Measurements from ENCODE around the gene PRR13.

Gene PRR13

DNA sequence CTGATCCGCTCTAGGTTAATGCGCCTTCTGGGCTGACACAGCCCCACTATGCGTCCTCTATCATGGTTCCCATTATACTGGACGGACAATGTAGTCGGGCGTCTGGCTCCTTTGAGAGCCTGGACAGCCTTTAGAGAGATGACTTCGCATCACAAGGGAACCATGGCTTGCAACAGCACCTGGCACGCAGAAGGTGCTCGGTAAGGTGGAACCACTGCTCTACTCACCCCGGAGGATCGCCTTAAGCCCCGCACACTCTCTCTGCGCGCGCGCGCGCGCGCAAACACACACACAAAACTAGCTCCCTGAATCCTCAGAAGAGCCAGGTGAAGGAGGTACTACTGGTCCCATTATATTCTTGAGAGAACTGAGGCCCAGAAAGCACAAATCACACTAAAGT, 50.7 kb downstream of the PRR13 start:
- DNase-seq (ENCODE audit: low read depth in 2 of 3, low spot score in 1 of 3), result no peak

DNA sequence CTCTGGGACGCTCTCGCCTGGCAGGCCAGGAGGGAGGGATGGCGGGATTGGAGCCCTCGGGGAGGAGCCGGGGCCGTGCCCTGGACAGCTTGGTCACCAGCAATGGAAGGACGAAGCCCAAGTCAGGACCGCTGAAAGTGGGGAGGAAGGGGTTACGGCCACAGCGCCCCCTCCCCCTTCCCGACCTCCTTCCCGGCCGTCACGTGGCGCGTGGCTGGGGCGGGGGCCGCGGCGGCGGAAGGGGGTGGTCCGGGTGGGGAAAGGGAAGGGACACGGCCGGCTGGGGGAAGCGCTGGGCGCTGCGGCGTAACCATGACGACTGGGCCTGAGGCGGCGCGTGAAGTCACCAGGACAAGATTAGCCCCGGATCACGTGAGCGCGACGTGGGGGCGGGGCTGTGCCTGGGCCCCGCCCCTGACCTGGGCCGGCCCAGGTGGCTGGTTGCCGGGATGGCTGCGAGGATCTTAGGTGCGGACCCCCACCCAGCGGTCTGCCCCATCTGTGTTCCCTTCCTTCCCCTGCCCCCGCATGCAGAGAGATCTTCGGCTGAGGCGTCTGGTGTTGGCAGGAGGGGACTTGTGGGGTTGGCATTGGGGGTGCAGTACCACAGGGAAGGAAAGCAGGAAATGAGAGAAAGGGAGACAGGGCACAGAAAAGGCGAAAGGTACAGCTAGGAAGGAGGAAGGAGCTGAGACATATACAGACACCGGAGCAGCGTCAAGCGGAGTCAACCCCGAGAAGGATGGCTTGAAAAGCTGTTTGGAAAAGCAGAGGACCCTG, 51.5 kb downstream of the PRR13 start:
- peak; percentile 66 to 81 (median 80) for DNase-seq (ENCODE audit: low read depth in 2 of 3, low spot score in 1 of 3)

DNA sequence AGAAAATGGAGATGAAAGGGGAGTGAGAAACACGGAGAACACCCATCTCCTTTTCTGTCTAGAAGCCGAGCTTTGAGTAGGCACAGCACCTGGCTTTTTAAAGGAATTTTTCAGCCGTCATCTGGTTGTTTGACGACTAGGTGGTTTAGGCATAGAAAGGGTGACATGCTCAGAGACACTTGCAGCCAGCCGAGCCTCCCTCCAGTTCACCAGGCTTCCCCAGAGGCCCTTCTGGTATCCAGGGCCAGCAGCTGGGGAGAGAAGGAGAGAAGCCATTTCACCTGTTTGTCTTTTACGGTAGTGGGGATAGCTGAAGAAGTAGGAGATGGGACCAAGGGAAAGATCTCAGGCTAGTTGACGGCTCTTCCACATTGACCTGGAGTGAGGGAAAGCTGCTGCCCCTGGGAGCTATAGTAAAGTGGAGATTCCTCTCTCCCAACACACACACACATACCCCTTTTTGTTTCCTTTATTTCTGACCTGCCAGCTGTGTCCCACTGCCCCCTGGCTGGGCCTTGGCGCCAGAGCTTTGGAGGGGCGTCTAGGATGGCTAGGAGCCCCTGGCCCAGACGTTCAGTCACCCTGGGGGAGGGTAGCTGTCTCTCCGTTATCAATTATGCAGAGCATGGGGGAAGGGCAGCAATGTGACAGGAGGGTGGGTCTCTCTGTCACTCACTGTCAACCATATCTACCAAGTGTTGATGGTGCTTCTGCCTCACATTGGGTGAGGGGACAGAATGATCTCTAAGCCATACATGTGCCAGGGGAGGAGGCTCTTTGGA, 52.3 kb downstream of the PRR13 start:
- no peak for DNase-seq (ENCODE audit: low read depth in 2 of 3, low spot score in 1 of 3)

All from stimulated activated CD4-positive, alpha-beta T cell treated with anti-CD3 and anti-CD28 coated beads, Interleukin-12 subunit alpha, Interleukin-12 subunit beta, amount 100 ng/mL, for 48 hours (primary cell).